Right lung (tissue), 5 donors: Measurements from ENCODE around the gene ACHE. TPM values are rescaled to one million over a fixed set of nuclear protein-coding genes. Genes with fewer than 3 reads are reported as not detected.
A peak's percentile ranks its signal among the peaks of the same experiment; 100 is the strongest.

Source experiments
- DNase-seq, 2 donors: peaks; one replicate each; pipeline ENCODE4 v3.0.0-alpha.2; 2013
- polyA plus RNA-seq, 5 donors: library from polyadenylated mRNA; unstranded; fragments of 120-200 nt; gene quantifications; one replicate each; pipeline versions ENCODE4 v1.2.1 to v1.2.3, GENCODE V29; 2013; ENCODE audit warnings: inconsistent platforms in 1 of 5, low replicate concordance in 1 of 5; ENCODE audit not compliant: insufficient read length in 5 of 5, insufficient read depth in 1 of 5

The ACHE gene
- polyA plus RNA-seq, 5 donors = 2.1 to 6.6 (median 2.6) TPM

GRCh38 chr7:100885440-100886141 lies 10.1 kb downstream of the ACHE start:
- no peak for DNase-seq

- no peak for DNase-seq
Observed at GRCh38 chr7:100884736-100885439, 10.8 kb downstream of the ACHE start.

GRCh38 chr7:100882785-100883526 lies 12.7 kb downstream of the ACHE start:
- DNase-seq = no peak

GRCh38 chr7:100882201-100882600 lies 13.5 kb downstream of the ACHE start:
- no peak for DNase-seq

- no peak for DNase-seq
Observed at GRCh38 chr7:100881136-100881535, 14.6 kb downstream of the ACHE start.

GRCh38 chr7:100880645-100881044 lies 15.0 kb downstream of the ACHE start:
- no peak for DNase-seq

GRCh38 chr7:100879685-100880261 lies 15.9 kb downstream of the ACHE start:
- DNase-seq = no peak

GRCh38 chr7:100878685-100879084 lies 17.0 kb downstream of the ACHE start:
- no peak for DNase-seq

GRCh38 chr7:100878013-100878412 lies 17.7 kb downstream of the ACHE start:
- no peak for DNase-seq

- DNase-seq = no peak
Observed at GRCh38 chr7:100875356-100875751, 20.3 kb downstream of the ACHE start.

GRCh38 chr7:100874577-100875355 lies 20.9 kb downstream of the ACHE start, which contains the start of gene SRRT:
SRRT (plus strand) TSS chr7:100875103; CDS start chr7:100875591, 488 bp downstream.
- DNase-seq = peak; percentile 97 to 98

GRCh38 chr7:100874300-100874576 lies 21.4 kb downstream of the ACHE start:
- no peak for DNase-seq

GRCh38 chr7:100873599-100874299 lies 21.9 kb downstream of the ACHE start:
- no peak for DNase-seq

GRCh38 chr7:100867776-100868485 lies 27.8 kb downstream of the ACHE start:
- no peak for DNase-seq

GRCh38 chr7:100867040-100867775 lies 28.5 kb downstream of the ACHE start, which contains the start of gene TRIP6:
TRIP6 (plus strand) TSS chr7:100867387; CDS start chr7:100867498, 111 bp downstream.
- peak; percentile 95 for DNase-seq

GRCh38 chr7:100866729-100867039 lies 29.0 kb downstream of the ACHE start:
- no peak for DNase-seq

- DNase-seq = no peak
Observed at GRCh38 chr7:100865938-100866728, 29.6 kb downstream of the ACHE start.

GRCh38 chr7:100865372-100865911 lies 30.2 kb downstream of the ACHE start:
- no peak for DNase-seq
